Measurements from ENCODE around the gene CFAP90. TPM values are rescaled to one million over a fixed set of nuclear protein-coding genes. Genes with fewer than 3 reads are reported as not detected.

The CFAP90 gene
- total RNA-seq, 2 donors from 2014 or later, result not detected

- no peak overlapping the region for H3K27ac ChIP-seq
- H3K9me3 ChIP-seq, result no peaks in the 10 kb centered on the region
- H3K36me3 ChIP-seq, result no peaks in the 10 kb centered on the region
- ATAC-seq (ENCODE audit: insufficient number of reproducible peaks, low FRiP score, low read depth) (no peak), DNase-seq (ENCODE audit: low spot score) (no peak)
- TF ChIP-seq CTCF (IDR thresholded peaks at IDR 0.05), result no peak
- no peak overlapping the region for H3K4me3 ChIP-seq
- no peaks in the 10 kb centered on the region for H3K27me3 ChIP-seq (replicated peaks; ENCODE audit: insufficient read depth)
- no peaks in the 10 kb centered on the region for H3K4me1 ChIP-seq (ENCODE audit: control insufficient read depth in 1 of 2, low read depth in 2 of 2)
Observed at GRCh38 chr5:7827610-7828009, 23.3 kb downstream of the CFAP90 start.

GRCh38 chr5:7825630-7826029, 25.3 kb downstream of the CFAP90 start:
- H3K36me3 ChIP-seq, result no peaks in the 10 kb centered on the region
- no peak for TF ChIP-seq CTCF (IDR thresholded peaks at IDR 0.05)
- no peak overlapping the region for H3K4me3 ChIP-seq
- DNase-seq (ENCODE audit: low spot score) (no peak), ATAC-seq (ENCODE audit: insufficient number of reproducible peaks, low FRiP score, low read depth) (no peak)
- no peaks in the 10 kb centered on the region for H3K4me1 ChIP-seq (ENCODE audit: control insufficient read depth in 1 of 2, low read depth in 2 of 2)
- no peaks in the 10 kb centered on the region for H3K9me3 ChIP-seq
- H3K27ac ChIP-seq, result no peak overlapping the region
- no peaks in the 10 kb centered on the region for H3K27me3 ChIP-seq (replicated peaks; ENCODE audit: insufficient read depth)

GRCh38 chr5:7824995-7825394, 25.9 kb downstream of the CFAP90 start:
- DNase-seq (ENCODE audit: low spot score) (no peak), ATAC-seq (ENCODE audit: insufficient number of reproducible peaks, low FRiP score, low read depth) (no peak)
- no peaks in the 10 kb centered on the region for H3K36me3 ChIP-seq
- no peaks in the 10 kb centered on the region for H3K4me1 ChIP-seq (ENCODE audit: control insufficient read depth in 1 of 2, low read depth in 2 of 2)
- H3K9me3 ChIP-seq, result no peaks in the 10 kb centered on the region
- TF ChIP-seq CTCF (IDR thresholded peaks at IDR 0.05), result no peak
- no peak overlapping the region for H3K4me3 ChIP-seq
- no peak overlapping the region for H3K27ac ChIP-seq
- H3K27me3 ChIP-seq (replicated peaks; ENCODE audit: insufficient read depth), result no peaks in the 10 kb centered on the region

- Histone ChIP-seq H3K4me3 (no peak overlapping the region), H3K36me3 (no peaks in the 10 kb centered on the region), H3K4me1 (ENCODE audit: control insufficient read depth in 1 of 2, low read depth in 2 of 2) (no peaks in the 10 kb centered on the region), H3K27ac (no peak overlapping the region), H3K9me3 (no peaks in the 10 kb centered on the region), H3K27me3 (replicated peaks; ENCODE audit: insufficient read depth) (no peaks in the 10 kb centered on the region)
- no peak for TF ChIP-seq CTCF (IDR thresholded peaks at IDR 0.05)
- DNase-seq (ENCODE audit: low spot score) (no peak), ATAC-seq (ENCODE audit: insufficient number of reproducible peaks, low FRiP score, low read depth) (no peak)
Observed at GRCh38 chr5:7823594-7823993, 27.3 kb downstream of the CFAP90 start.

- ATAC-seq (ENCODE audit: insufficient number of reproducible peaks, low FRiP score, low read depth) (no peak), DNase-seq (ENCODE audit: low spot score) (no peak)
- H3K4me3 ChIP-seq, result no peak overlapping the region
- no peaks in the 10 kb centered on the region for H3K36me3 ChIP-seq
- H3K4me1 ChIP-seq (ENCODE audit: control insufficient read depth in 1 of 2, low read depth in 2 of 2), result no peaks in the 10 kb centered on the region
- H3K27ac ChIP-seq, result no peak overlapping the region
- no peaks in the 10 kb centered on the region for H3K27me3 ChIP-seq (replicated peaks; ENCODE audit: insufficient read depth)
- TF ChIP-seq CTCF (IDR thresholded peaks at IDR 0.05), result no peak
- no peaks in the 10 kb centered on the region for H3K9me3 ChIP-seq
Observed at GRCh38 chr5:7822449-7822848, 28.5 kb downstream of the CFAP90 start.

Measured in thoracic aorta (tissue), 2 donors.